Large intestine (tissue), 3 donors: ENCODE results near the gene USP15. TPM values are rescaled to one million over a fixed set of nuclear protein-coding genes. Genes with fewer than 3 reads are reported as not detected.

Experiments used
- DNase-seq, 2 donors: peaks; one replicate each; pipeline versions ENCODE4 v3.0.0 to v3.0.0-alpha.2; 2013
- H3K27ac ChIP-seq: one replicate; pipeline ENCODE4 v1.5.1; 2013; ENCODE audit warnings: low read length
- H3K27me3 ChIP-seq: 2 replicates; pipeline ENCODE4 v1.6.1; 2013; ENCODE audit warnings: low read length; ENCODE audit not compliant: control insufficient read depth, insufficient read depth
- H3K36me3 ChIP-seq: 2 replicates; pipeline ENCODE4 v1.6.1; 2013; ENCODE audit warnings: low read length; ENCODE audit not compliant: control insufficient read depth, insufficient read depth
- H3K4me1 ChIP-seq: one replicate; pipeline ENCODE4 v1.6.1; 2013; ENCODE audit warnings: low read length; ENCODE audit not compliant: control insufficient read depth, insufficient read depth
- H3K4me3 ChIP-seq: one replicate; pipeline ENCODE4 v1.5.1; 2013; ENCODE audit warnings: low read length
- H3K9me3 ChIP-seq: one replicate; pipeline ENCODE4 v1.6.1; 2013; ENCODE audit warnings: mild to moderate bottlenecking, low read depth, low read length, moderate library complexity; ENCODE audit not compliant: control insufficient read depth
- WGBS: methylation state at CpG from one replicate; pipeline ENCODE4 v1.1.5; 2013; ENCODE audit warnings: low lambda C conversion rate; ENCODE audit not compliant: insufficient coverage; 5-methylcytosine and 5-hydroxymethylcytosine counted together
- polyA plus RNA-seq: library from polyadenylated mRNA; unstranded; fragments of 120-200 nt; gene quantifications from one replicate; pipeline ENCODE4 v1.2.1, GENCODE V29; 2013

The USP15 gene
- polyA plus RNA-seq, 1 donor, result 66.1 TPM

DNA sequence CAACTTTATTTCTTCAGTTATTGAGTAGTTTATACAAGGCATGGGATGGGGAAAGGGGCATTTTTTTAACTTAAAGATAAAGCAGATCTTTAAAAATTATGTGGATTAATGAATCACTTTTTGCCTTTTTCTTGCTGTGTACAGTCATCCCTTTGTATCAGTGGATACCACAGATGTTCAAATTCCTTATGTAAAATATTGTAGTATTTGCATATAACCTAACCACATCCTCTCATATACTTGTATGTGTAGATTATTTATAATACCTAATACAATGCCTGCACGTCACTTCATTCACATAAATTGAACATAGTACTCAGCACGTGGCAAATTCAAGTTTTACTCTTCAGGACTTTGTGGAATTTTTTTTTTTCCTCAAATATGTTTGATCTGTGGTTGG is 139.9 kb downstream of the USP15 start:
- Histone ChIP-seq H3K27ac (no peak overlapping the region), H3K4me1 (no peaks in the 10 kb centered on the region), H3K27me3 (no peaks in the 10 kb centered on the region), H3K36me3 (peaks cover 39% of the 10 kb centered on the region), H3K9me3 (no peaks in the 10 kb centered on the region), H3K4me3 (no peak overlapping the region)
- WGBS, result no CpG with 5 or more reads among the region's 2 CpGs
- DNase-seq, result no peak

GRCh38 chr12:62401631-62402030 is 141.4 kb downstream of the USP15 start:
- peaks cover 36% of the 10 kb centered on the region for H3K36me3 ChIP-seq
- WGBS, result no CpG with 5 or more reads among the region's 3 CpGs
- H3K9me3 ChIP-seq, result no peaks in the 10 kb centered on the region
- H3K27me3 ChIP-seq, result no peaks in the 10 kb centered on the region
- no peak overlapping the region for H3K27ac ChIP-seq
- no peak overlapping the region for H3K4me3 ChIP-seq
- DNase-seq, result no peak
- no peaks in the 10 kb centered on the region for H3K4me1 ChIP-seq

DNA sequence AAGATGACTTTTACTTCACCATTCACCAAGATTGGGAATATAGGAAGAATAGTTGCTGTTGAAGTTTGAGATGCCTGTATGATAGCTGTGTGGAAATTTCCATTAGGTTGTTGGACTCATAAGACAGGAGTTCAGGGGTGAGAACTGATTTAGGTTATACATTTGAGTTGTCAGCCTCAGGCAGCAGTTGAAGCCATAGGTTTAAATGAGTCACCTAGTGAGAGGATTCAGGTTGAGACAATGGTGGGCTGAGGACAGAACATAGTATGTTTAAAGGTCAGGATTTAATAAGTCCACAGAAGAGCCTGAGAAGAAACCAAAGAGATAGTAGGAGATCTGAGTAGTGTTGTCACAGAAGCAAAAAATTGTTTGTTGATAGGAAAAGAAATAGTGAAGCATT is 142.8 kb downstream of the USP15 start:
- Histone ChIP-seq H3K27me3 (no peaks in the 10 kb centered on the region), H3K4me3 (no peak overlapping the region), H3K9me3 (no peaks in the 10 kb centered on the region), H3K36me3 (peaks cover 29% of the 10 kb centered on the region), H3K27ac (no peak overlapping the region), H3K4me1 (no peaks in the 10 kb centered on the region)
- DNase-seq, result no peak

DNA sequence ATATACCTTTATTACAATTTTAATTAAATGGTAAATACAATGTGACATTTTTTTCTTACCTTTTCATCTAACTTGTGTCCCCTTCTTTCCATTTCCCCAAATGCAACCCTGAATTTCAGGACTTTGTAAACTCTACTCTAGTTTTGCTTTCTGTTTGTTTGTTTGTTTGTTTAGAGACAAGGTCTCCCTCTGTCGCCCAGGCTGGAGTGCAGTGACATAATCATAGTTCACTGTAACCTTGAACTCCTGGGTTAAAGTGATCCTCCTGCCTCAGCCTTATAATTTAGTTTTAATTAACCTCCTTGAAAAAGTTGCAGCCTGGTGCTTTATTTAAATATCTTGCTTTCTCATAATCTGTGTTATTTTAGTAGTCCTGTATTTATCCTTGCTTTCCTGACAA is 147.4 kb downstream of the USP15 start:
- DNase-seq, result no peak
- peaks cover 12% of the 10 kb centered on the region for H3K36me3 ChIP-seq

GRCh38 chr12:62409068-62409467 is 148.9 kb downstream of the USP15 start:
- Histone ChIP-seq H3K4me1 (no peaks in the 10 kb centered on the region), H3K9me3 (no peaks in the 10 kb centered on the region), H3K4me3 (no peak overlapping the region), H3K27ac (no peak overlapping the region), H3K36me3 (peaks cover 7% of the 10 kb centered on the region), H3K27me3 (no peaks in the 10 kb centered on the region)
- 55% methylated on average over 2 of the region's 3 CpGs for WGBS
- DNase-seq, result no peak

More for the DNA sequence above, 147.4 kb downstream of the USP15 start:
- H3K4me1 ChIP-seq, result no peaks in the 10 kb centered on the region
- WGBS, result no CpG with 5 or more reads among the region's 1 CpG
- H3K4me3 ChIP-seq, result no peak overlapping the region
- no peaks in the 10 kb centered on the region for H3K9me3 ChIP-seq
- no peaks in the 10 kb centered on the region for H3K27me3 ChIP-seq
- no peak overlapping the region for H3K27ac ChIP-seq

DNA sequence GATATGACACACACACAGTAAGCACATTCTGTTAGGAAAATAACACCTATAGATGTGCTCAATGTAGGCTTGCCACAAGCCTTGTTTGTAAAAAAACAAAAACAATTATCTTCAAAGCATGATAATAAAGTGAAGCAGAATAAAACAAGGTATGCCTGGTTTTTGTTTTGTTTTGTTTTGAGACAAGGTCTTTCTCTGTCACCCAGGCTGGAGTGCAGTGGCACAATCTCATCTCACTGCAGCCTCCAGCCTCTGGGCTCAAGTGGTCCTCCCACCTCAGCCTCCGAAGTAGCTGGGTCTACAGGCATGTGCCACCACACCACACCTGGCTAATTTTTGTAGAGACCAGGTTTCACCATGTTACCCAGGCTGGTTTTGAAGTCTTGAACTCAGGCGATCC is 154.0 kb downstream of the USP15 start:
- Histone ChIP-seq H3K4me1 (no peaks in the 10 kb centered on the region), H3K36me3 (no peaks in the 10 kb centered on the region), H3K4me3 (no peak overlapping the region), H3K9me3 (no peaks in the 10 kb centered on the region), H3K27ac (no peak overlapping the region), H3K27me3 (no peaks in the 10 kb centered on the region)
- no CpG with 5 or more reads among the region's 2 CpGs for WGBS
- no peak for DNase-seq

DNA sequence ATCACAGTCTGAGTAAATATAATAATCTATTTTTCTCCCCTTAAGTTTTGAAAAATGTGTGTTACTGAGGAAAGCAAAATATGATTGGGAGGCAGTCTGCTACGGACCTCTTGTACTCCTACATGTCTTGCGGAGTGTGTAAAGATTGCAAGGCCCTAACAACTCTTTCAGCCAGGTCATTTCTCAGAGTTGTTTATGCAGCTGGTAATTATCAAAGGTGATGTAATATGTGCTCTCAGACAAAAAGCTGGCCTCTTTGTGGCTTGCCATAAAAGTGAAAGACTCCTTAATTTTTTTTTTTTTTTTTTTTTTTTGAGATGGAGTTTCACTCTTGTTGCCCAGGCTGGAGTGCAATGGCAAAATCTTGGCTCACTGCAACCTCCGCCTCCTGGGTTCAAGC is 165.9 kb downstream of the USP15 start:
- WGBS, result no CpG with 5 or more reads among the region's 3 CpGs
- Histone ChIP-seq H3K9me3 (peaks cover 16% of the 10 kb centered on the region), H3K36me3 (no peaks in the 10 kb centered on the region), H3K4me1 (no peaks in the 10 kb centered on the region), H3K27me3 (no peaks in the 10 kb centered on the region), H3K4me3 (no peak overlapping the region), H3K27ac (no peak overlapping the region)
- no peak for DNase-seq

- no peak overlapping the region for H3K4me3 ChIP-seq
- no peaks in the 10 kb centered on the region for H3K4me1 ChIP-seq
- peaks cover 20% of the 10 kb centered on the region for H3K27me3 ChIP-seq
- H3K9me3 ChIP-seq, result peaks cover 16% of the 10 kb centered on the region
- no peak overlapping the region for H3K27ac ChIP-seq
- H3K36me3 ChIP-seq, result no peaks in the 10 kb centered on the region
- DNase-seq, result no peak
Observed at GRCh38 chr12:62429457-62429856, 169.3 kb downstream of the USP15 start.

DNA sequence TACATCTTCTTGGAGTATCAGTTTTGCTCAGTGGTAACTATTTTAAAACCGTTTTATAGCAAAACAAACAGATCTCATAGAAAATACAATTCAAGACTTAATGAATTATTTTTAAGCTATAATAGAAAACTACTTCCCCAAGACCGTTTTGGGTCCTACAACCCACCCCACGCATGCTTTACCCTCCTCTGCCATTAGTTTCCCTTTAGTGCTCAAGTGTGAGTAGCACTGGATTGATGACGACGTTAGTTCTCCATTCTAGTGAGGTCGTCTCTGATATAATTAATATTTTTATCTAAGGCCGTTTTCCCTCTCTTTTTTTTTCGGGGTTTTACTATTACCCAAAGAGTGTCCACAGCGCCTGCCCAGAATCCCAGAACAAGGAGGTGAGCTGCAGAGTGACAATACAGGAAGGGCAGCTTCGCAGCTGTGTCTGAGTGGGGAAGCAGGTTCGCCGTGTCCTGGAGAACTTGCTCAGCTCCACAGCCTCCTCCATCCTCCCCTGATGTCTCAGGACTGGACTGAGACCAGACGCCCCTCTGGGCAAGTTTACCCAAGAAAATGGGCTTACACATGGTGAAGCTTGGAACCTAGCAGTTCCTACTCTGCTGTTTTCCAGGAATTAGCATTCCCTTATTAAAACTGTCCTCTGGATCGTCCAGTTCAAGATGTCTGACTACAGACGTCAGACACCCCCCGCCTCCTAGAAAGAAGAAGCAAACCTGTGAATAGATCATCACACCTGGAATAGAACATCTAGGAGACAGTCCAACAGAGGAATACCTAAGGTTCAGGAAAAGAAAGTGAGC is 174.5 kb downstream of the USP15 start:
- DNase-seq, result no peak
- Histone ChIP-seq H3K9me3 (peaks cover 2% of the 10 kb centered on the region), H3K27ac (no peak overlapping the region), H3K4me1 (peaks cover 6% of the 10 kb centered on the region), H3K36me3 (no peaks in the 10 kb centered on the region), H3K4me3 (peak overlapping the region; percentile 38), H3K27me3 (peaks cover 28% of the 10 kb centered on the region)
- 69% methylated on average over 2 of the region's 16 CpGs for WGBS

GRCh38 chr12:62435303-62436163 is 175.3 kb downstream of the USP15 start:
- Histone ChIP-seq H3K4me3 (peak overlapping the region; percentile 38), H3K27me3 (peaks cover 28% of the 10 kb centered on the region), H3K9me3 (no peaks in the 10 kb centered on the region), H3K27ac (no peak overlapping the region), H3K4me1 (peaks cover 6% of the 10 kb centered on the region), H3K36me3 (no peaks in the 10 kb centered on the region)
- WGBS, result no CpG with 5 or more reads among the region's 29 CpGs
- DNase-seq, result peak; percentile 31 to 64
